ENCODE results near the gene FANCF.

Gene FANCF

DNA sequence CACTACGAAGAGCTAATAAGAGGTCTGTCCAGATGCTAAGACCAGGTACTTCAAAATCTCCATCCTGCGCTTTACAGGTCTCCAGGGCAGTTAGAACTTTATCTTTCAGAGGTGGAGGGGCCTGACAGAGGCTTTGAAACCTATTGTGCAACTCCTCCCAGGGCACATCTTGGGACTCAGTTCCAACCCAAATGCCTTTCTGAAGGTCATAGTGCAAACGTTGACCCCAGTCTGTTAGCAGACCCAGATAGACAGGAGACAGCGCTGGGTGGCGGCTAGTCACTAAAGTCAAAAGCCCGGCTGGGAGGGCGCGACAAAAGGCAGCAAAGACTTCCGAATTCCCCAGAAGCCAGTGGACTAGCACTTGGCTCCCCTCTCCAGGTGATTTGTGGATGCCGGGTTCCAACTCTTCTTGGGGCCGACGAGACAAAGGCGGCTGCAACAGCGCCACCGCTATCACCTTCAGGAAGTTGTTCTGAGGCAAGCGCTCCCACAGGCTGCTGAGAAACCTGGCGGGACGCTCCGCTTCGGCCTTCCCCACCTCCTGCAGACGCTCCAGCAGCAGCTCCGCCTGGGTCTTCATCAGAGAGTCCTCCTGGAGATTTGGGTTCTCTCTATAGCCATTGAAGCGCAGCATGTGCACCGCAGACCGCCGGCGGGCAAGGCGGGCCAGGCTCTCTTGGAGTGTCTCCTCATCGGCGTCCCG, 728 bp downstream of the FANCF start:
- DNase-seq: peak; percentile 77

DNA sequence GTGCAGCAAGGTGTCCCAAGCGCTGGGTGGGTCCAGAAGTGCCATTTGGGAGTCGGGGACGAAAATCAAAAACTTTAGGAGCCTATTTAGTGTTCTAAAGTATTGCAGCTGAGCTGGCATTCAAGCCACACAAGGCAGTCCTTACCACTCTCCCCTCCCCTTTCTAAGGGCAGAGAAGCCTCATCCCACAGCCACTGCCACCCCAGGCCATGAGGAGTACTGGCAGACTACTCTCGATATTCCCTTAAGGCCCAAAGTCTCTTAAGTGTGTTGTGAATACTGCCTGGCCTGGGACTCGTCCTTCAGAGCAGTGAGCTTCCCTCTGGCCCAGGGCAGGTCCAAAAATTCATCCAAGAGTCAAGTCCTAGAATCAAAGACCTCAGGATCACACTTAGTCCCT, 7.8 kb downstream of the FANCF start:
- no peak for DNase-seq

DNA sequence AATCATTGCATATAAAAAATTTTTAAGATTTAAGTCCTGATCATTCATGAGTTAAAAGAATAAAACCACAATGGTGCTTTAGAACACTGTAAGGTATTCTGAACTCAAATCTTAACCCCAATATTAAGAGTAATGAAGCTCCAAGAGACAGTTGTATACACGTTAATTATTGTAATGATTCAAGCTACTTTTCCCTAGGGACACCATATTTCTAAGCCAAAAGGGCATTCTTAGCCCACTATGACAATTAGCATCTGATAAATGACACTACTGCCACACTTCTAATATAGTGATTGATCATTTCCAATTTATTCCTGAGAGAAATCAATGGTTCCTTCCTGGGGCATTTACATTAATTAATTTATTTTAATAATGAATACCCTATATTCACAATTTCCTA, 21.7 kb downstream of the FANCF start:
- DNase-seq: no peak

DNA sequence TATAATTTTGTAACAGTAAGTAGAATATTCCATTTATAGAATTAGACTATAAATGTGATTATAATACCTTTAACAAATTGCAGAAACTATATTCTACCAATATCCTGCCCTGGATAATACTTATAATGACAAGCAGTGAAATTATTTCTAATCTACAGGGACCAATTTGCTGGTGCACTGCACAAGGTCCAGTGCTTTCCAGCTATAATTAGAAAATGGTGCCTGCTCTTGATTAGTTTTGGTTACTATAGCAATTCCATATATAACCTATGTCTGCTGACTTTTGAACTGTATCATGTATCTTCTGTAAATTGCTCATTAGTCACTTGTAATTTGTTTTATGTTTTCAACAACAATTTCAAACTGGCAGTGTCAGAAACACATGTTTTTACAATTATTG, 23.1 kb downstream of the FANCF start:
- no peak for DNase-seq

DNA sequence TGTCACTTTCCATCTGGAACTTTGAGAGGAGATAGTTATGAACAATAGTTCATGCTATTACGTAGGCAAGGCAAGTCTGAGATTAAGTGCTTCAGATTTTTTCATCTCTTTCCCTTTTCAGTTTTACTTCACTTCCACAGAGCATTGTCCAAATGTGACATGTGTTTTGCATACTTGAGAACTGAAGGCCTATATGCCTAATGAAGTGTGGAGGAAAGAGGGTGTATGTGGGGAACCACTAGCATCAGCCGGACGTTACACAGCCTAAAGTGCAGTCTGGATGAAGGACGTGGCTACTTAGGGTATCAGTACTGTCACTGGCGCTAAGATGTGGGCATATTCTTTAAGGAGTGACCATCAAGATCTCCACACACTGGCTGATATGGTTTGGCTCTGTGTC, 26.2 kb downstream of the FANCF start:
- DNase-seq: no peak

DNA sequence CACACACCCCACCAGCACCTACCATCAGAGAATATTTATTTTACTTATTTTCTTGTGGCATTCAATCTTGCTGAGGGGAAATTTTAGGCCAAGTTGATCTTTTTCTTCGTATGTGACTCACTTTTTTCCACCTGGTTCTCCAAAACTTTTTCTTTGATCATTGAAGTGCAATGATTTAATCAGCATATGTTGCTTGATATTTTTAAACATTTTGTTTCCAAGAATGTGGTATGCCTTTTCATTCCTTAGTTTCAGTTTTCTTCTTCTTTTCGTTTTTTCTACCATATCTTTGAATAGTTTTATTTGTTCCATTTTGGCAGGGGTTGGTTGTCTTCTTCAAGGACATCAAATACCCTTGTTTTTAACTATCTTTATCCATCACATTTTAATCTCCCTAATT, 28.6 kb downstream of the FANCF start:
- no peak for DNase-seq

DNA sequence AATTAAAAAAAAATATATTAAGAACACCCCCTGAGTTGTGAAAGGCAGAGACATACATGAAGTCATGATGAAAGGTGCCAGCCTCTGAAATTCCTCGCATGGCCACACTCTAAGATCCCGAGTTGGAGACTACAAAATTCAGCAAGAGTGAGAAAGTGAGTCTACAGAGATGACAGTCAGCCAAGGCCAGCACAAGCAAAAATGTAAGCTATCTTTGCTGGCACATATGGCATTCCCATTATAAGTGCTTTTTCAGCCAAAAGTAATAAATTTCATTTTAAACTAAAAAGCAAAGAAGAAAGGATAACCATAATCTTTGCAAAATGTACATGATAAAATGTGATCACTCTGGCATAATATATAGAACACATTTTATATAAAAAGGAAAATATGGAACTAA, 40.6 kb downstream of the FANCF start:
- no peak for DNase-seq

DNA sequence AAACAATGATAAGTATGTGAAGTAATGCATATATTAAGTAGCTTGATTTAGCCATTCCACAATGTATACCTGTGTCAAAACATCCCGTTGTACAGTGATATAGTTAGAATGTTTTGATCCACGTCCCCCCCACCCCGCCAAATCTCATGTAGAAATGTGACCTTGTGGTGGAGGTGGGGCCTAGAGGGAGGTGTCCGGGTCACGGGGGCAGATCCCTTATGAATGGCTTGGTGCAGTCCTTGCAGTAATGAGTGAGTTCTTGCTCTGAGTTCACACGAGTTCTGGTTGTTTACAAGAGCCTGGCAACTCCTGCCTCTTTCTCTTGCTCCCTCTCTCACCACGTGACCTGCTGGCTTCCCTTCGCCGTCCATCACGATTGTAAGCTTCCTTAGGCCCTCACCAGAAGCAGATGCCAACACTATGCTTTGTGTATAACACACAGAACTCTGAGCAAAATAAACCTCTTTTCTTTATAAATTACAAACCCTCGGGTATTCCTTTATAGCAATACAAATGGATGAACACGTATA, 41.6 kb downstream of the FANCF start:
- DNase-seq: no peak

DNA sequence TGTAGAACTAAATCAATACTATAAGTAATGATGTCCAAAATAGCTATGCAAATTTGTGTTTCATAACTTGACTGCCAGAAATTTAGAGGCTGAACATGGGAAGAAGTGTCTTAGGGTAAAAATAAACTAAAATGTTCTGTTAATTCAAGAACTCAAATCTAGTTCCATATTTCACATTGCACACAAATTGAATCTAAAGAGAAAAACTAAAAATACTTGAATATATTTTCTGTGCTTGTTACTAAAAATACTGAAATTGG, 43.5 kb downstream of the FANCF start:
- no peak for DNase-seq

DNA sequence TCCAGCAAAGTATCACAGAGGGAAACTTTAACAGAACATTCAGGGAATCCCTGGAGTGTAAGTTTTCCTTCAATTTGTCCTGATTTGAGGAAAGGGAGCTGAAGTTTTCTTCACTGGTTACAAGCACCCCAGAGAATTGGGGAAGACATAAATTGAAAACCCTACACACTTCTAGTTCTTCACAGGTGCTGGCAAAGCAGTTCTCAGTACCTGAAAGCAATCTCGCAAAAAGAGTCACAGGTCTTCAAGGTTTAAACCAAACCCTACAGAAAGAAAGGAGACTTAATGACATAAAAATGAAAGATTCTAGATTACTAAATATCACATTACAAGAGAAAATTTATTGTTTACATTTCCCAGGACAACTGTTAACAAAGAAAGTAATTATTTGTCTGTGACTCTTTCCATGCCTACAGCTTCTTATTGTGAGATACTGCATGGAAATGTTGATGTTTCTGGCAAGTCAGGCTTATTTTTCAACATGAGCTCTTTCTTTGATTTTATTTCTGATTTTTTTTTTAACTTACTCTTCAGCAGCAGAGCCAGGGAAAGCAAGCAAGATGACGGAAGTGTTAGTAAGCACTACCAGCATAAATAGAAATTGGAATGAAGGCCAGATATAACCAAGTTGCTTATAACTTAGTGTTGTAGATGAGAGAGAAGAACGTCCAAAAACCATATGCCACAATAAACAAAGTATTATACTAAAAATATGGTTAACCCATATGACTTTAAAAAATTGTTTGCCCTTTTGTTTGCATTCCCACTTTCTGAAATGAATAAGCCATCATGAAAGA, 44.1 kb downstream of the FANCF start:
- DNase-seq: no peak

DNA sequence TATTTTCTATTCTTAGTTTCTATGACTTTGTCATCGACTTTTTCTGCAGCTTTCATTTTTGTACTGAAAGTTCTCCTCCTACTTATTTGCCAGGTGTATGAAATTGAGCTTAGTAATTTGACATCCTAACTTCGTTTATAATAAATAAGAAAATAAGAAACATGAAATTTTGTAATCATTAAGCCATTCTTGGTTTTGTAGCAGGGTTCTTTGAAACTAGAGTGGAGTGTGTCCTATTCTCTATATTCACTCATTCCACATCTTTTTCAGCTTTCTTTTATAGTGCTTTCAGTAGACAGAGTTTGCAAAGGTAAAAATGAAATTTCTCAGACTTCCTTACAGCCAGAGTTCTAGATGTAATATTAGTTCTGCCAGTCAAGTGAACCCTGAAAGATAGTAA, 47.8 kb downstream of the FANCF start:
- DNase-seq: no peak
